HEK293 (cell line): Measurements from ENCODE around the gene LMBRD2.

Experiments
- CTCF ChIP-seq: fragments of 450-650 bp; formaldehyde crosslinking; IDR thresholded peaks from 2 replicates; pipeline ENCODE4 v1.5.1; 2016; ENCODE audit warnings: missing biosample characterization, missing genetic modification characterization
- EGR2 ChIP-seq: fragments of 450-650 bp; formaldehyde crosslinking; IDR thresholded peaks from 2 replicates; pipeline ENCODE4 v1.5.1; 2016; ENCODE audit warnings: low read depth, missing biosample characterization, missing genetic modification characterization
- FEZF1 ChIP-seq: fragments of 450-650 bp; formaldehyde crosslinking; IDR thresholded peaks from 2 replicates; pipeline ENCODE4 v1.5.1; 2016; ENCODE audit warnings: missing biosample characterization, missing genetic modification characterization
- GLI4 ChIP-seq: fragments of 450-650 bp; formaldehyde crosslinking; IDR thresholded peaks from 2 replicates; pipeline ENCODE4 v1.5.1; 2016; ENCODE audit warnings: missing biosample characterization, missing genetic modification characterization
- KLF1 ChIP-seq: fragments of 450-650 bp; formaldehyde crosslinking; IDR thresholded peaks from 2 replicates; pipeline ENCODE4 v1.5.1; 2016; ENCODE audit warnings: missing biosample characterization, missing genetic modification characterization
- KLF9 ChIP-seq: fragments of 450-650 bp; formaldehyde crosslinking; IDR thresholded peaks from 2 replicates; pipeline ENCODE4 v1.5.1; 2016; ENCODE audit warnings: missing biosample characterization, missing genetic modification characterization, low read depth
- OSR2 ChIP-seq: fragments of 450-650 bp; formaldehyde crosslinking; IDR thresholded peaks from 2 replicates; pipeline ENCODE4 v1.5.1; 2016; ENCODE audit warnings: missing biosample characterization, missing genetic modification characterization
- OVOL3 ChIP-seq: fragments of 450-650 bp; formaldehyde crosslinking; IDR thresholded peaks from 2 replicates; pipeline ENCODE4 v1.5.1; 2016; ENCODE audit warnings: missing biosample characterization, missing genetic modification characterization
- PRDM10 ChIP-seq: fragments of 450-650 bp; formaldehyde crosslinking; IDR thresholded peaks from 2 replicates; pipeline ENCODE4 v1.5.1; 2016; ENCODE audit warnings: missing biosample characterization, missing genetic modification characterization
- REST ChIP-seq: fragments of 450-650 bp; formaldehyde crosslinking; IDR thresholded peaks from 2 replicates; pipeline ENCODE4 v1.5.1; 2016; ENCODE audit warnings: missing biosample characterization, missing genetic modification characterization
- SP3 ChIP-seq: fragments of 450-650 bp; formaldehyde crosslinking; IDR thresholded peaks from 2 replicates; pipeline ENCODE4 v1.5.1; 2016; ENCODE audit warnings: missing biosample characterization, missing genetic modification characterization
- YY1 ChIP-seq: fragments of 450-650 bp; formaldehyde crosslinking; IDR thresholded peaks from 2 replicates; pipeline ENCODE4 v1.5.1; 2018; ENCODE audit warnings: missing biosample characterization, missing genetic modification characterization
- ZBTB26 ChIP-seq: fragments of 450-650 bp; formaldehyde crosslinking; optimal IDR thresholded peaks from 2 replicates; pipeline ENCODE3; 2016; ENCODE audit warnings: missing biosample characterization, mild to moderate bottlenecking, missing genetic modification characterization
- ZBTB7A ChIP-seq: fragments of 450-650 bp; formaldehyde crosslinking; IDR thresholded peaks from 2 replicates; pipeline ENCODE4 v1.5.1; 2016; ENCODE audit warnings: low read depth, missing biosample characterization, missing genetic modification characterization
- ZEB2 ChIP-seq: fragments of 450-650 bp; formaldehyde crosslinking; IDR thresholded peaks from 2 replicates; pipeline ENCODE4 v1.5.1; 2016; ENCODE audit warnings: missing biosample characterization, missing genetic modification characterization
- ZNF114 ChIP-seq: fragments of 450-650 bp; formaldehyde crosslinking; IDR thresholded peaks from 2 replicates; pipeline ENCODE4 v1.5.0; 2017; ENCODE audit warnings: missing biosample characterization, missing genetic modification characterization
- ZNF214 ChIP-seq: fragments of 450-650 bp; formaldehyde crosslinking; IDR thresholded peaks from 2 replicates; pipeline ENCODE4 v1.5.1; 2017; ENCODE audit warnings: missing biosample characterization, mild to moderate bottlenecking, missing genetic modification characterization, borderline replicate concordance
- ZNF24 ChIP-seq: fragments of 450-650 bp; formaldehyde crosslinking; IDR thresholded peaks from 2 replicates; pipeline ENCODE4 v1.5.1; 2016; ENCODE audit warnings: missing biosample characterization, missing genetic modification characterization
- ZNF354C ChIP-seq: fragments of 450-650 bp; formaldehyde crosslinking; IDR thresholded peaks from 2 replicates; pipeline ENCODE4 v1.5.1; 2016; ENCODE audit warnings: missing biosample characterization, missing genetic modification characterization, low read depth, borderline replicate concordance
- ZNF433 ChIP-seq: fragments of 450-650 bp; formaldehyde crosslinking; IDR thresholded peaks from 2 replicates; pipeline ENCODE4 v1.5.1; 2016; ENCODE audit warnings: missing biosample characterization, missing genetic modification characterization, low read depth
- ZNF521 ChIP-seq: fragments of 450-650 bp; formaldehyde crosslinking; IDR thresholded peaks from 2 replicates; pipeline ENCODE4 v1.5.1; 2017; ENCODE audit warnings: missing biosample characterization, mild to moderate bottlenecking, missing genetic modification characterization
- ZNF529 ChIP-seq: fragments of 450-650 bp; formaldehyde crosslinking; IDR thresholded peaks from 2 replicates; pipeline ENCODE4 v1.5.1; 2017; ENCODE audit warnings: missing genetic modification characterization, missing biosample characterization; ENCODE audit not compliant: insufficient replicate concordance
- ZNF560 ChIP-seq: fragments of 450-650 bp; formaldehyde crosslinking; IDR thresholded peaks from 2 replicates; pipeline ENCODE4 v1.5.1; 2017; ENCODE audit warnings: missing biosample characterization, missing genetic modification characterization, borderline replicate concordance
- ZNF639 ChIP-seq: fragments of 450-650 bp; formaldehyde crosslinking; IDR thresholded peaks from 2 replicates; pipeline ENCODE4 v1.5.1; 2016; ENCODE audit warnings: missing biosample characterization, missing genetic modification characterization
- ZNF654 ChIP-seq: fragments of 450-650 bp; formaldehyde crosslinking; IDR thresholded peaks from 2 replicates; pipeline ENCODE4 v1.5.1; 2016; ENCODE audit warnings: low read depth, missing biosample characterization, missing genetic modification characterization
- ZNF658 ChIP-seq: fragments of 450-650 bp; formaldehyde crosslinking; IDR thresholded peaks from 2 replicates; pipeline ENCODE4; 2016; ENCODE audit warnings: missing biosample characterization, missing genetic modification characterization
- ZNF747 ChIP-seq: fragments of 450-650 bp; formaldehyde crosslinking; IDR thresholded peaks from 2 replicates; pipeline ENCODE4 v1.5.1; 2016; ENCODE audit warnings: missing biosample characterization, missing genetic modification characterization
- ZNF830 ChIP-seq: fragments of 450-650 bp; IDR thresholded peaks from 2 replicates; pipeline ENCODE4 v1.5.0; 2018; ENCODE audit warnings: missing biosample characterization, missing genetic modification characterization, low read depth, mild to moderate bottlenecking, moderate library complexity

Gene LMBRD2

GRCh38 chr5:36151434-36152323 lies at the start of gene LMBRD2, which contains the start of gene SKP2 (continued):
- peak; percentile 69 for TF ChIP-seq PRDM10 (tag by site-specific recombination)
- no peak for TF ChIP-seq ZNF214 (tag by site-specific recombination)
- no peak for TF ChIP-seq FEZF1
- peak; percentile 88 for TF ChIP-seq EGR2 (tag by site-specific recombination)
- no peak for TF ChIP-seq ZNF354C
- no peak for TF ChIP-seq ZNF114 (tag by site-specific recombination)
- TF ChIP-seq ZNF24 (tag by site-specific recombination), result peak; percentile 80; the same call in 1 of the 2 replicates
- TF ChIP-seq CTCF (tag by site-specific recombination), result peak; percentile 44; the same call in 1 of the 2 replicates
- peak; percentile 99 for TF ChIP-seq ZBTB26
- TF ChIP-seq ZNF747 (tag by site-specific recombination), result no peak
- peak; percentile 32; the same call in 1 of the 2 replicates for TF ChIP-seq REST (tag by site-specific recombination)
- no peak for TF ChIP-seq ZNF658
- no peak for TF ChIP-seq OSR2 (tag by site-specific recombination)
- TF ChIP-seq ZNF654 (tag by site-specific recombination), result 0 out of 2 replicates have a peak, but pooled peaks have one; percentile 9
- TF ChIP-seq YY1 (tag by site-specific recombination), result no peak; the same call in 1 of the 2 replicates
- 0 out of 2 replicates have a peak, but pooled peaks have one; percentile 45 for TF ChIP-seq ZBTB7A (tag by site-specific recombination)
- no peak for TF ChIP-seq GLI4
- TF ChIP-seq OVOL3 (tag by site-specific recombination), result no peak; the same call in 1 of the 2 replicates
- no peak for TF ChIP-seq ZNF830 (tag by site-specific recombination)
- TF ChIP-seq ZNF529 (tag by site-specific recombination), result no peak
- TF ChIP-seq ZNF521 (tag by site-specific recombination), result no peak
- peak; percentile 36; the same call in 1 of the 2 replicates for TF ChIP-seq ZNF639 (tag by site-specific recombination)
- peak; percentile 97 for TF ChIP-seq SP3 (tag by site-specific recombination)
- no peak for TF ChIP-seq ZNF433 (tag by site-specific recombination)
- peak; percentile 57 for TF ChIP-seq KLF1
- peak; percentile 62 for TF ChIP-seq KLF9 (tag by site-specific recombination)
- TF ChIP-seq ZNF560 (tag by site-specific recombination), result no peak
- peak; percentile 85 for TF ChIP-seq ZEB2
